GM21515 (cell line): Measurements from ENCODE around the gene KREMEN2.
"Not testable (repeated sequence)": the region's sequence is repeated elsewhere in the genome, so short reads cannot be mapped to it uniquely, and the experiment has no call there.

Source experiments
- ATAC-seq: cut with Tn5 transposase; IDR thresholded peaks from one replicate; pipeline ENCODE4 v1.9.1; 2021; ENCODE audit not compliant: unreplicated experiment

Gene KREMEN2

GRCh38 chr16:2939968-2940367, 24.1 kb upstream of the KREMEN2 start:
- no peak for ATAC-seq

- ATAC-seq: no peak
Measured at GRCh38 chr16:2942045-2942444, 22.0 kb upstream of the KREMEN2 start.

- ATAC-seq: not testable (repeated sequence)
Measured at GRCh38 chr16:2943716-2944115, 20.4 kb upstream of the KREMEN2 start.

GRCh38 chr16:2946649-2947048, 17.4 kb upstream of the KREMEN2 start:
- no peak for ATAC-seq

GRCh38 chr16:2948807-2949704, 15.0 kb upstream of the KREMEN2 start:
- ATAC-seq: no peak

- ATAC-seq: no peak
Measured at GRCh38 chr16:2949705-2950352, 14.2 kb upstream of the KREMEN2 start.

- ATAC-seq: no peak
Measured at GRCh38 chr16:2950353-2950724, 13.7 kb upstream of the KREMEN2 start.

GRCh38 chr16:2950773-2951172, 13.3 kb upstream of the KREMEN2 start:
- ATAC-seq: no peak

GRCh38 chr16:2952679-2953078, 11.4 kb upstream of the KREMEN2 start:
- no peak for ATAC-seq

GRCh38 chr16:2953706-2954627, 10.1 kb upstream of the KREMEN2 start:
- no peak for ATAC-seq

GRCh38 chr16:2954656-2955381, 9.3 kb upstream of the KREMEN2 start:
- no peak for ATAC-seq

GRCh38 chr16:2955438-2955778, 8.7 kb upstream of the KREMEN2 start:
- no peak for ATAC-seq

GRCh38 chr16:2955779-2956578, 8.1 kb upstream of the KREMEN2 start:
- ATAC-seq: no peak

- ATAC-seq: no peak
Measured at GRCh38 chr16:2956579-2956956, 7.5 kb upstream of the KREMEN2 start.

GRCh38 chr16:2959206-2959605, 4.9 kb upstream of the KREMEN2 start:
- ATAC-seq: no peak

GRCh38 chr16:2960183-2961010, 3.7 kb upstream of the KREMEN2 start:
- ATAC-seq: no peak

GRCh38 chr16:2962334-2963073, 1.6 kb upstream of the KREMEN2 start:
- ATAC-seq: no peak

- ATAC-seq: no peak
Measured at GRCh38 chr16:2963074-2963722, 877 bp upstream of the KREMEN2 start.
